WTC11 (cell line): ENCODE results near the gene POMZP3. TPM values are rescaled to one million over a fixed set of nuclear protein-coding genes. Genes with fewer than 3 reads are reported as not detected.
"Not testable (repeated sequence)": the region's sequence is repeated elsewhere in the genome, so short reads cannot be mapped to it uniquely, and the experiment has no call there.

Source experiments
- ATAC-seq: fragments of 200-7000 bp; cut with Tn5 transposase; 2 replicates; pipeline ENCODE4 v1.10.0; 2021; ENCODE audit warnings: mild to moderate bottlenecking, moderate library complexity
- CTCF ChIA-PET: fragments of 300-600 bp; sonication (Branson Sonifier 250); formaldehyde crosslinking; loops from one replicate; lab custom pipeline; 2021; ENCODE audit warnings: antibody characterized with exemption; lab: Charles Lee
- POLR2A ChIA-PET: fragments of 350-600 bp; sonication (Branson Sonifier 250); formaldehyde crosslinking; loops from one replicate; lab custom pipeline; 2021; ENCODE audit warnings: antibody characterized with exemption; lab: Charles Lee
- DNase-seq: peaks from one replicate; pipeline ENCODE4 v3.0.0; 2021; ENCODE audit warnings: low spot score
- H3K27ac Mint-ChIP-seq: 2 replicates; pipeline ENCODE4 v1.8.0; 2021; ENCODE audit warnings: mixed read lengths
- H3K27me3 Mint-ChIP-seq: 2 replicates; pipeline ENCODE4 v1.8.0; 2021; ENCODE audit warnings: low read depth, mild to moderate bottlenecking, moderate library complexity, mixed read lengths
- H3K36me3 Mint-ChIP-seq: 2 replicates; pipeline ENCODE4 v1.8.0; 2021; ENCODE audit warnings: mixed read lengths
- H3K4me1 Mint-ChIP-seq: 2 replicates; pipeline ENCODE4 v1.8.0; 2022; ENCODE audit warnings: mixed read lengths
- H3K4me3 Mint-ChIP-seq: 2 replicates; pipeline ENCODE4 v1.8.0; 2021; ENCODE audit warnings: mild to moderate bottlenecking, moderate library complexity, mixed read lengths
- H3K9me3 Mint-ChIP-seq: 2 replicates; pipeline ENCODE4 v1.8.0; 2021; ENCODE audit warnings: mixed read lengths
- total RNA-seq: library from RNA; stranded (reverse); gene quantifications from 3 replicates; pipeline ENCODE4 v1.2.3, GENCODE V29; 2021

Gene POMZP3
- total RNA-seq, 1 experiment from 2014 or later: 13.2 TPM

GRCh38 chr7:76567311-76567710 lies 59.8 kb downstream of the POMZP3 start:
- Mint-ChIP-seq H3K36me3 (peaks cover 48% of the 10 kb centered on the region), H3K9me3 (peaks cover 35% of the 10 kb centered on the region)
- H3K4me3 Mint-ChIP-seq, H3K4me1 Mint-ChIP-seq, H3K27me3 Mint-ChIP-seq, H3K27ac Mint-ChIP-seq, DNase-seq, POLR2A ChIA-PET, CTCF ChIA-PET, ATAC-seq: not testable (repeated sequence)

GRCh38 chr7:76565001-76565400 lies 62.1 kb downstream of the POMZP3 start:
- H3K27ac Mint-ChIP-seq, POLR2A ChIA-PET, DNase-seq, H3K4me3 Mint-ChIP-seq, CTCF ChIA-PET, H3K27me3 Mint-ChIP-seq, H3K4me1 Mint-ChIP-seq, ATAC-seq: not testable (repeated sequence)
- H3K9me3 Mint-ChIP-seq: peaks cover 40% of the 10 kb centered on the region
- H3K36me3 Mint-ChIP-seq: peaks cover 59% of the 10 kb centered on the region

- CTCF ChIA-PET, ATAC-seq, POLR2A ChIA-PET, H3K27me3 Mint-ChIP-seq, H3K4me1 Mint-ChIP-seq, DNase-seq, H3K4me3 Mint-ChIP-seq, H3K27ac Mint-ChIP-seq: not testable (repeated sequence)
- Mint-ChIP-seq H3K9me3 (peaks cover 27% of the 10 kb centered on the region), H3K36me3 (peaks cover 50% of the 10 kb centered on the region)
These were observed 65.7 kb downstream of the POMZP3 start for GRCh38 chr7:76561342-76561741.

- POLR2A ChIA-PET, ATAC-seq, H3K4me3 Mint-ChIP-seq, H3K4me1 Mint-ChIP-seq, DNase-seq, H3K27ac Mint-ChIP-seq, CTCF ChIA-PET, H3K27me3 Mint-ChIP-seq: not testable (repeated sequence)
- H3K36me3 Mint-ChIP-seq: peaks cover 39% of the 10 kb centered on the region
- peaks cover 17% of the 10 kb centered on the region for H3K9me3 Mint-ChIP-seq
These were observed 66.9 kb downstream of the POMZP3 start for GRCh38 chr7:76560157-76560556.

Other genes with a start within 250 kb of the POMZP3 start
- 18.1 to 27.9 TPM (median 24.4 TPM) in 3 replicates for gene SSC4D, start 217.6 kb downstream of the POMZP3 start, total RNA-seq
- 1.8 to 9.3 TPM (median 3.3 TPM) in 3 replicates for gene ZP3, start 202.3 kb downstream of the POMZP3 start, total RNA-seq
- 60.9 to 79.2 TPM (median 62.1 TPM) in 3 replicates for gene DTX2, start 165.6 kb downstream of the POMZP3 start, total RNA-seq
- gene UPK3B, start 116.7 kb downstream of the POMZP3 start, total RNA-seq: 1.4 to 3.6 TPM (median 3.2 TPM) in 3 replicates
- not detected in 3 replicates for gene SPDYE16, start 84.0 kb downstream of the POMZP3 start, total RNA-seq